GM12892 (cell line): ENCODE data around the gene SMIM35.

Experiments
- POLR2A ChIP-seq: IDR thresholded peaks from 2 replicates; pipeline ENCODE4 v1.6.1; 2011; ENCODE audit warnings: low read depth, low read length, control low read depth
- POLR2AphosphoS5 ChIP-seq: IDR thresholded peaks from 2 replicates; pipeline ENCODE4 v1.6.1; 2011; ENCODE audit warnings: low read depth, low read length, control low read depth

DNA sequence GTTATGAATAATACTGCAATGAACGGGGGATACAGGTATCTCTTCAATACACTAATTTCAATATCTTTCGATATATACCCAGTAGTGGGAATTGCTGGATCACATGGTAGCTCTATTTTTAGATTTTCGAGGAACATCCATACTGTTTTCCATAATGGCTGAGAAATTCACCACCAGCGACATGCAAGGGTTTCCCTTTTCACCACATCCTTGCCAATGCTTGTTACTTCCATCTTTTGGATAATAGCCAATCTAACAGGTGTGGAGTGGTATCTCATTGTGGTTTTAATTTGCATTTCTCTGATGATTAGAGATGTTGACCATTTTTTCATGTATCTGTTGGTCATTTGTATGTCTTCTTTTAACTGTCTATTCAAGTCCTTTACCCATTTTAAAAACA is 94.6 kb downstream of the SMIM35 start:
- no peak for TF ChIP-seq POLR2A
- TF ChIP-seq POLR2AphosphoS5: no peak
